HG03521 (cell line): Measurements from ENCODE around the gene KLHL12.
A peak's percentile ranks its signal among the peaks of the same experiment; 100 is the strongest.

Source experiments
- ATAC-seq: cut with Tn5 transposase; IDR thresholded peaks from one replicate; pipeline ENCODE4 v1.9.1; 2021; ENCODE audit warnings: mild to moderate bottlenecking, moderate library complexity; ENCODE audit not compliant: unreplicated experiment

The KLHL12 gene

DNA sequence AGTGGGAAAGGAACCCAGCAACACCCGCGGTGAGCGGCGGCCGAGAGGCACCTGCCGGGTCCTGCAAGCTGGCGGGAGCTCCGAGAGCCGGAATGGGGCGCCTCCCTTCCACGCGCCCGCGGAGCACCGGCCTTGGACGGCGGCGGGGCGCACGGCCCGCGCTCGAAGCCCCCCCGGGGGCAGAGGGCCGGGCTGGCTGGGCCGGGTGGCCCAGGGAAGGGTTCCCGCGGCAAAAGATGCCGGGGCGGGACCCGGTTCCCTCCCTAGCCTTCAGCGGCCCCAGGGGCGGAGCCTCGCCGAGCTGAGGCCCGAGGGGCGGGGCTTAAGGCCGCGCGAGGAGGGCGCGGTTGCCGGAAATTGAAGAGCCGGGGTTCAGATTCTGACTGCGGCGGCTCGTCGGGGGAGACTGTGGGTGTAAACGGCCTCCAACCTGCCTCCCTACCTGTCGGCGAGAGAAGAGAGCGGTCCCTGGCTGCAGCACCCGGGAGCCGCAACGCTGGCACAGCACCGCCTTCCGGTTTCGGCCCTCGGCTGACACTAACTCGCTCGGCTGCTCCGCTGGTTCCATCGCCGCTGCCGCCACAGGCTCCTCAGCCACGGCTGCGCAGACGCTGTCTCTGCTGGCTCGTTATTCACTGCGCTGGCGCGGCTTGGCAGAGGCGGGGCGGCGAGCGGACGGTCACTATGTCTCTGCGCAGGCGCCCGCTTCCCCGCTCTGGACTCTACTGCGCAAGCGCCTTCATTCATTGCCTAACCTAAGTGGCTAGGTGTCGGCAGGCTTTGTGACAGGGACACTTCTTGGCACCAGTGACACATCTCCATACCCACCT, 38.3 kb downstream of the KLHL12 start, which contains the start of gene RABIF:
RABIF (minus strand) TSS at position 619 of the 830 bp plus-strand sequence; CDS start at position 568, 51 bp downstream.
- peak; percentile 87 for ATAC-seq

DNA sequence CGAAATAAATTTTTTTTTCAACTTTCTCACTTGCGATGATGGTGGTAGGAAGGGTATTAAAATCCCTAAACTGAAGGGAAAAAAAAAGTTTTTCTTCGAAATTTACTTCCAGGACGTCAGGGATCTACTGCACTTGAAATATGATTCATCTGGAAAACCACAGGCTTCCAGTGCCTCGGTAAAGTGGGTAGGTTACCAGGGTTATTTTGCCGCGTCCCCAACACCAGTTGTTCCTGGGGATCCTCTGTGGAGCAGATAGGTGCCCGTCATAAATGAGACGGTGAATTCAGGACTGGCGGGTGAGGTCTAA, 38.9 kb downstream of the KLHL12 start:
- ATAC-seq: no peak

DNA sequence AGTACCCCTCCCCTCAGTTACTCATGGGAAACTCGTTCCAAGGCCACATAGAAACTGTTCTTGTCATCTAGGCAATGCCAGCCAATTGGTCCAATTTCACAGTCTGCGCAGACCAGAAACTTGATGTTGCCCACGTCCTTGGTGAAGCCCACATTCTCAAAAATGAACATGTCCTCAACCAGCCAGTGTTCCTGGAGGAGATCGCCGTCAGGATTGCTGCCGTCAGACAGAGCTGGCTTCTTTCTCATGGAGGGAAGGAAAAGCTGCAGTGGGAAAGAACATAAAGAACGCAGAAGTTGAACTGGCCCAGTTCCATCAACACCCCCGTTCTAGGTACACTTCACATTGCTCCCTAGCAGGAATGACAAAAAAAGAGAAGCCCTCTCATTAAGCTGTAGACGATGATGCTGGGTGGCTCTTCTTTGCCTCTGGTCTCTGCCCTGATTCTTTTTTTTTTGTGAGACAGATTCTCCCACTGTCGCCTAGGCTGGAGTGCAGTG, 46.0 kb downstream of the KLHL12 start:
- no peak for ATAC-seq

GRCh38 chr1:202880062-202880461, 47.0 kb downstream of the KLHL12 start:
- no peak for ATAC-seq

- no peak for ATAC-seq
These were observed 47.9 kb downstream of the KLHL12 start for GRCh38 chr1:202879128-202879527.

DNA sequence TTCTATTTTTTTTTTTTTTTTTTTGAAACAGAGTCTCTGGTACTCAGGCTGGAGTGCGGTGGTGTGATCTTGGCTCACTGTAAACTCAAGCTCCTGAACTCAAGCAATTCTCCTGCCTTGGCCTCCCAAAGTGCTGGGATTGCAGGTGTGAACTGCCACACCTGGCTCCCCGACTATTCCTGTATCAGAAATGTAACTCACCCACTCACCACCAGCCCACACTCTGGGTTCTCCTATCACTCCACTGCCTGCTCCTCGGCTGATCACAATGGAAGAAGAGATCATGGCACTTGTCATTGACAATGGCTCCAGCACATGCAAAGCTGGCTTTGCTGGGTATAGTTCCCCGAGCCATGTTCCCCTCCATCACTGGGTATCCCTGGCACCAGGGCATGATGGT, 54.0 kb downstream of the KLHL12 start:
- ATAC-seq: no peak

DNA sequence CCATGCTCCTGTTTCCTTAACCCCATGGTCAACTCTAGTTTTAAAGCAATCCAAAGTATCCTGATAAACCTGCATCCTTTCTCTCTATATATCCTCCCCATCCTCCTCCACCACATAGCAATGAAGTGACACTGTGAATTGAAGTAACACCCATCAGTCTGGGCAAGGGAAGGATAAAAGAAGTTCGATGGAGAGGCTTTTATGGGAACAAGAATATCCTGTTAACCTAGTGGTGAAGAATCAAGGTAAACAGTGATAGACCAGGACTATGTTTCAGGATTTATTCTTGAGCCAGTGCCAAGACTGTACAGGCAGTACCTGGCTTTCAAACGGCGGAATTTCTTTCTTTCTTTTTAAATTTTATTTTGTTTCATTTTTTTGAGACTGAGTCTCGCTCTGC, 55.7 kb downstream of the KLHL12 start:
- no peak for ATAC-seq

DNA sequence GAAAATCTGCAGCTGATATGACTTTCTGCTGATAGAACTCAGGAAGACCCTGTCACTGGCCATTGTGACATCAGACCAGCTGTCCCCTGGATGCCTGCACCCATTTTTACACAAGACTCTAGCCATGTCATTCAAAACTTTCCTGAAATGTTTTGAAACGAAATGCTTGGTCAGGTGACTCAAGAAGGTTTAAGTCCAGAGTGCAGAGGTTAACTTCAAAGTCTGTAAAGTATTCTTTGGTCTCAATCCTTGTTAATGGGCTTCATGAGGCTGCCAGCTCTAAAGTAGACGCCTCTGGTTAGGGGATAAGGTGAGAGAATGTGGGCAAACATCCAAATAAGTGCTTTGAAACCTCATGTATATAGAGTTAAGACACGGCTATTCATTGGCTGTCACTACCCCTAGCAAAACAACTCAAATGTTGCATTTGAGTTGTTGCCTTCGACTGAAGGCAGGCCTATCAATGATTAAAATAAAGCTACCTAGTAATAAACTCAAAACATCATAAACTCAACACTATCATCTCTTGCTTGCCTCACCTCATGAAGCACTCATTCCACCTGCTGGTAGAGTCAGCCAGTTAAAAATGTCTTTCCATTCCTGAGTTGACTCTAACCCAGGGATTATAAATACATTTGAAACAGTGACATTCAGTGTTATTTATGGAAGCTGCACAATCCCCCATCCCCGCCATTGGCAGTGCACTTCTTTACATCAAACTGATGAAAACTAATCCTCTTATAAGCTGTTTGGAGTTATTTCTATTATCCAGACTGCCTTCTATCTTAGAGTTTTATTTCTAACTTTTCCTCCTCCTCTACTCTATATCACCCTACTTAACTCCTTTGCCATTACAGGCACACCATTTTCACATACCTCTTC, 64.1 kb downstream of the KLHL12 start:
- no peak for ATAC-seq

DNA sequence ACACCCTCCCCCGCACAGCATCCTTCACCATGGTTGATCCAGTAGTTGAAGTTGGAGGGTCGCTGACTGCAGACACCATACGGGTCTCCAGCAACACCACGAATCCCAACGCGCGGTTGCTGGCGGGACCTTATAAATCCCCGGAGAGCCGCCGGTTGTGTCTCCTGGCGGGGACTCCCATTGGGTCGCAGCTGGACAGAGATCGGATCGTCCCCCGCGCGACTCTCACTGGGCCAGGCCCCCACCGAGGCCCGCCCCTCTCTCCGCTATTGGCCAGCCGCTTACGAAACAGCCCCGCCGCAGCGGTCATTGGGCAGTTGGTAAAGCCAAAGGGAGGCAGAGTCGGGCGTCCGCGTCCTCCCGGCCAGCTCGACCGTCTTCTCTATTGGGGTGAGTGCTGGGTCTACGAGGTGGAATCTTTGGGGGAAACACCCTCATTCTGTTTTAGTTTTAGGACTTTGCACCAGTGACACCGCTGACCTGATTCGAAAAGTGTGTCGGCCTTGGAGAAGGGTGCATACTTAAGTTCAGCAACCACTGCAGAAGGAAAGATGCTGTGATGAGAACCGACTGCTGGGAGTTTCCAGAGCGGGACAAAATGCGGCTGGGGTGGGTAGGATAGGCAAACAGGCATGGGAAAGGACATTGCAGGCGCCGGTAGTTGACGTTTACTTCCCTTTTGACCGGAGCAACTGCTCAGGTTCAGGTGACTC, 65.5 kb downstream of the KLHL12 start:
- no peak for ATAC-seq

- ATAC-seq: no peak
These were observed 66.2 kb downstream of the KLHL12 start for GRCh38 chr1:202860744-202861419.

DNA sequence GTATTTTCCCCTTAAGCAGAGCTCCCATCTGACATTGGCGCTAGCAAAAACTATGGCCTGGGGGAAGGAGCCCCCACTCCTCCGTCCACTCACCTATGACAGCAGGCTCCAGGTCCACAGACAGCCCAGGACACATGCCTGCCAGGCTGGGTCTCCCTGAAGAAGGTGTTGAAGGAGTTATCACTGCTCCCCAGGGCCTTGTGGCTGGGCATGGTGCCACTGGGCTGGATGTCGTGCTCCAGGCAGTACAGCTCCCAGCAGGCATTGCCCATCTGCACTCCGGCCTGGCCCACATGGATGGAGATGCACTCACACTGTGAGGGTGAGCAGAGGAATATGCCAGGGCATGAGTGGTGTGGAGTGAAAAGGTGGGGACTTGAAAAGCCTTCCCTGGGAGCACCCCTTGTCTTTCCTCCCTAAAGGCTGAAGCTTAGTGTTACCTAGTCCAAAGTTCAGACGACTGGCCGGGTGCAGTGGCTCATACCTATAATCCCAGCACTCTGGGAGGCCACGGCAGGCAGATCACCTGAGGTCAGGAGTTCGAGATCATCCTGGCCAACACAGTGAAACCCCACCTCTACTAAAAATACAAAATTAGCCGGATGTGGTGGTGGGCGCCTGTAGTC, 68.1 kb downstream of the KLHL12 start:
- ATAC-seq: no peak

DNA sequence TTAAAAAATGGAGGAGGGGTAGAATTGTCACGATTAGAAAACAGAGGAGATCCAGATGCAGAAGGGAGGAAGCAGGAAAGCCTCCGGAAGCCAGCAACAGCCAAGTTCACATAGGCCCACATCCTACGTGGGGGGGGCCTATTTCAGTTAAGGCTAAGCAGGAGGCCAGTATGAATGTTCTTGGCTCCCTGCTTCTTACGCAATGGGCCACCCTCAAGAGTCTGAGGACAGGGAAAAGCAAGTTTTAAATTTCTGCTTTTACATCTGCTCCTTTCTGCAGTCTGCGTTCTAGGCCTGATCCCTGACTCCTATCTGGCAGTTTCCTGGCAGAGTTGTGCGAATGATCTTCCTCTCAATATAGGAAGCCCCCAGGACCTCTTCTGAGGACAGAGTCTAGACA, 68.7 kb downstream of the KLHL12 start:
- no peak for ATAC-seq

GRCh38 chr1:202857136-202857610, 69.9 kb downstream of the KLHL12 start:
- no peak for ATAC-seq

DNA sequence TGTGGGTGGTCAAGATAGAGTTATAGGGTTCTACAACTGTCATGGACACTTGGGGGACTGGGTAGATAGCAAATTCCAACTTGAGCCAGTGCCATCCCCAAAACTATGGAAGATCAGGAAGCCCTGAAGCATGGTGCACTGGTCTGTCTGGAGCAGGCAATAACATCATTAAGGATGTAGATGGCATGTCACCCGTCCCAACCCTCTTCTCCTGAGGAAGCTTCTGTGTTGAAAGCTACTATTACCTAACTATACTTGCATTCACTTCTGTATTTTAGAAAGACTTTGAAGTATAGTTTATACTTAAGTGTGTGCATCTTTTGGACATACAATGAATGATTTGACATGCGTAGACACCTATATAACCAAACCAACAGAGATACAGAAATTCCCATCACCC, 71.0 kb downstream of the KLHL12 start:
- ATAC-seq: no peak

GRCh38 chr1:202854787-202855186, 72.2 kb downstream of the KLHL12 start:
- no peak for ATAC-seq

- no peak for ATAC-seq
These were observed 74.7 kb downstream of the KLHL12 start for GRCh38 chr1:202852163-202852904.

DNA sequence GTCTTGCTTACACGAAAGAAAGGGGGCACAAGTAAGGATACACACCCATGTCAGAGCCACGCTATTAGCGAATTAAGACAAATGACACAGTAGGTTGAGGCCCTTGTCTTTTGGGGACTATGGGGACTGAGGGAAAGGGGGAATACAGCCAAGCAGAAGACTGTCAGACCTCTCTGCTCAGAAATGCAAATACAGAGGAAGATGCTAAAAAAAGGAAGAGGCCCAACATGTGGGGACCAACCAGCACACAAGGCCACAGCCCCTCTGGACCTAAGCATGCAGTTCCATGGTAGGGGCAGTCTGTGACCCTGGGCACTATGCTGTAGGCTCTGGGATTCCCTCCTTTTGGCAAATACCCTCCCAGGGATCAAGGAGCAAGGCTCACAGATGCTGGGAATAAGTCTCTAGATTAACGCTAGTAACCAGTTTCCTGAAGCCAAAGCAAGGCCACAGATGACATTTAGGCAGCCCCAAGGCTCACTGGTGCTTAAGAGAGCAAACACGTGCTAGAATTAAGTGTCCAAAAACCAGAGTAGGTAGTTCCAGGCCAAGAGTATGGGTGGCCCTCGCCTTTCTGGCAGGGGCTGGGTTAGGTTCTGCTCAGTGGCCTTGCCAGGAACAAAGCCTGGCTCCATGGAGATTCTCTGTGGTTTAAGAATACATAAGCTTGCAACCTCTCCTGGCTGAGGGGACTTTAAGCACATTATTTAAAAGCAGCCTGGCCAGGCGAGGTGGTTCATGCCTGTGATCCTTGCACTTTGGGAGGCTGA, 76.3 kb downstream of the KLHL12 start:
- no peak for ATAC-seq

- no peak for ATAC-seq
These were observed 78.9 kb downstream of the KLHL12 start for GRCh38 chr1:202848191-202848542.

DNA sequence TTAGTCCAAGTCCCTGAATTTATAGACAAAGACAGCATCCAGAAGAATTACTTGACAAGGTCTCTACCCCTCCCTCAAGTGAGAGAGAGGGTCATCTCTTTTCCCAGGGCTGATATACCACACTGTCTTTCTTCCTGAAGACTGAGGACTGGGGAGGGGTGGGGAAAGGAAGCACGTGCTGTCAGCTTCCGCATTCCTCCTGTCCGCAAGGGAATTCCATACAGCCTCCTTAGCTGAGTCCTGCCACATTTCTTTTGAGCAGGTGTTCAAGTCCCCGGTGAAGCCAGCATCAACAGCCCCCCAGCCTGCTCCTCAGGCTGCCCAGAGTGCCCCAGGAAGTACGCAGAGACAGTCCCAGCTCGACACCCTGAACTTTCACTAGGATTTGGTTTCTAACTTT, 82.1 kb downstream of the KLHL12 start:
- ATAC-seq: no peak
